Suprapubic skin (tissue), 4 donors: ENCODE results near the gene PRSS53. TPM values are rescaled to one million over a fixed set of nuclear protein-coding genes. Genes with fewer than 3 reads are reported as not detected.

Experiments
- DNase-seq, 2 donors: peaks; one replicate each; pipeline ENCODE4 v3.0.0-alpha.2; 2019; ENCODE audit warnings: low spot score in 2 of 2
- H3K27ac ChIP-seq: fragments of 200-600 bp; sonication (generic); one replicate; pipeline ENCODE4 v1.5.1; 2019
- H3K27me3 ChIP-seq: fragments of 200-600 bp; sonication (generic); one replicate; pipeline ENCODE4 v1.5.1; 2019
- H3K36me3 ChIP-seq: fragments of 200-600 bp; sonication (generic); one replicate; pipeline ENCODE4 v1.5.1; 2019
- H3K4me1 ChIP-seq: fragments of 200-600 bp; sonication (generic); one replicate; pipeline ENCODE4 v1.5.1; 2019
- H3K4me3 ChIP-seq: fragments of 200-600 bp; sonication (generic); one replicate; pipeline ENCODE4 v1.5.1; 2019; ENCODE audit warnings: mild to moderate bottlenecking
- H3K9me3 ChIP-seq: fragments of 200-600 bp; sonication (generic); one replicate; pipeline ENCODE4 v1.5.1; 2019
- CTCF ChIP-seq, 2 donors: fragments of 200-600 bp in 1 of 2; fragments of 450-650 bp in 1 of 2; sonication (generic) in 1 of 2; IDR thresholded peaks; one replicate each; pipeline ENCODE4 v1.5.1; 2016 to 2019; ENCODE audit warnings: antibody characterized with exemption in 2 of 2, mild to moderate bottlenecking in 1 of 2, moderate library complexity in 1 of 2
- EP300 ChIP-seq: sonication (generic); formaldehyde crosslinking; IDR thresholded peaks from one replicate; pipeline ENCODE4 v1.6.1; 2017; ENCODE audit warnings: antibody characterized with exemption
- POLR2A ChIP-seq, 2 donors: fragments of 450-650 bp; IDR thresholded peaks; one replicate each; pipeline ENCODE4 v1.6.1; 2017; ENCODE audit warnings: antibody characterized with exemption in 2 of 2, mild to moderate bottlenecking in 2 of 2, moderate library complexity in 2 of 2
- POLR2AphosphoS5 ChIP-seq, 3 donors: sonication (generic); formaldehyde crosslinking; IDR thresholded peaks; one replicate each; pipeline ENCODE4 v1.6.1; 2017; ENCODE audit warnings: antibody characterized with exemption in 3 of 3
- WGBS: methylation state at CpG from one replicate; pipeline ENCODE4 v1.1.5; 2018; 5-methylcytosine and 5-hydroxymethylcytosine counted together
- total RNA-seq, 4 donors: library from RNA; depleted of rRNA; stranded (reverse); fragments of >200 nt; gene quantifications; one replicate each; pipeline ENCODE4 v1.1.0, GENCODE V29; 2016

The PRSS53 gene
- total RNA-seq, 4 donors from 2014 or later = 2.0 to 10.0 (median 5.1) TPM

- WGBS = under 1% methylated on average over 29 of the region's 83 CpGs
- TF ChIP-seq POLR2AphosphoS5 (IDR thresholded peaks at IDR 0.05) = peak in 1 of 3 donors; percentile 76
- TF ChIP-seq EP300 = no peak
These were observed 15.4 kb downstream of the PRSS53 start for GRCh38 chr16:31073142-31073969.

GRCh38 chr16:31072540-31073141, 16.1 kb downstream of the PRSS53 start:
- 2% methylated on average over 15 of the region's 27 CpGs for WGBS
- peaks cover 36% of the 10 kb centered on the region for H3K4me1 ChIP-seq
- peak overlapping the region; percentile 91 for H3K4me3 ChIP-seq
- H3K27me3 ChIP-seq = no peaks in the 10 kb centered on the region
- TF ChIP-seq POLR2AphosphoS5 (IDR thresholded peaks at IDR 0.05) (no peak), EP300 (no peak), CTCF (IDR thresholded peaks at IDR 0.05) (no peak), POLR2A (IDR thresholded peaks at IDR 0.05) (no peak)
- peaks cover 16% of the 10 kb centered on the region for H3K36me3 ChIP-seq
- H3K9me3 ChIP-seq = no peaks in the 10 kb centered on the region
- peak overlapping the region; percentile 93 for H3K27ac ChIP-seq
- DNase-seq = no peak

More at GRCh38 chr16:31073142-31073969, 15.4 kb downstream of the PRSS53 start:
- peak overlapping the region; percentile 91 for H3K4me3 ChIP-seq
- DNase-seq = peak; percentile 94 to 95
- H3K4me1 ChIP-seq = peaks cover 36% of the 10 kb centered on the region
- no peaks in the 10 kb centered on the region for H3K27me3 ChIP-seq
- no peaks in the 10 kb centered on the region for H3K9me3 ChIP-seq
- H3K36me3 ChIP-seq = peaks cover 23% of the 10 kb centered on the region
- H3K27ac ChIP-seq = peak overlapping the region; percentile 93

GRCh38 chr16:31071861-31072260, 16.9 kb downstream of the PRSS53 start:
- peak overlapping the region; percentile 93 for H3K27ac ChIP-seq

GRCh38 chr16:31067342-31067741, 21.4 kb downstream of the PRSS53 start:
- H3K36me3 ChIP-seq = peaks cover 10% of the 10 kb centered on the region
- no peaks in the 10 kb centered on the region for H3K9me3 ChIP-seq
- TF ChIP-seq CTCF (IDR thresholded peaks at IDR 0.05) (no peak), POLR2AphosphoS5 (IDR thresholded peaks at IDR 0.05) (no peak), POLR2A (IDR thresholded peaks at IDR 0.05) (no peak), EP300 (no peak)
- no peak overlapping the region for H3K27ac ChIP-seq
- DNase-seq = no peak
- H3K27me3 ChIP-seq = no peaks in the 10 kb centered on the region
- H3K4me3 ChIP-seq = no peak overlapping the region
- peaks cover 30% of the 10 kb centered on the region for H3K4me1 ChIP-seq
- 85% methylated on average over 3 of the region's 3 CpGs for WGBS

More at GRCh38 chr16:31071861-31072260, 16.9 kb downstream of the PRSS53 start:
- Histone ChIP-seq H3K9me3 (no peaks in the 10 kb centered on the region), H3K27me3 (no peaks in the 10 kb centered on the region), H3K4me3 (peak overlapping the region; percentile 91), H3K4me1 (peaks cover 36% of the 10 kb centered on the region), H3K36me3 (peaks cover 8% of the 10 kb centered on the region)
- TF ChIP-seq POLR2AphosphoS5 (IDR thresholded peaks at IDR 0.05) = no peak
- TF ChIP-seq EP300 = no peak
- no peak for TF ChIP-seq POLR2A (IDR thresholded peaks at IDR 0.05)
- no peak for TF ChIP-seq CTCF (IDR thresholded peaks at IDR 0.05)
- 18% methylated on average over 4 of the region's 4 CpGs for WGBS
- DNase-seq = no peak

GRCh38 chr16:31064882-31065461, 23.8 kb downstream of the PRSS53 start:
- no peaks in the 10 kb centered on the region for H3K9me3 ChIP-seq
- H3K36me3 ChIP-seq = peaks cover 31% of the 10 kb centered on the region
- peaks cover 16% of the 10 kb centered on the region for H3K4me1 ChIP-seq
- H3K27ac ChIP-seq = peak overlapping the region; percentile 79
- DNase-seq = no peak
- 38% methylated on average over 4 of the region's 4 CpGs for WGBS
- no peaks in the 10 kb centered on the region for H3K27me3 ChIP-seq
- no peak overlapping the region for H3K4me3 ChIP-seq
- TF ChIP-seq POLR2AphosphoS5 (IDR thresholded peaks at IDR 0.05) (peak in 1 of 3 donors; percentile 9), CTCF (IDR thresholded peaks at IDR 0.05) (no peak), POLR2A (IDR thresholded peaks at IDR 0.05) (no peak)
